GM12878 (cell line): ENCODE measurements around the gene S1PR1. TPM values are rescaled to one million over a fixed set of nuclear protein-coding genes. Genes with fewer than 3 reads are reported as not detected.
"Not testable (repeated sequence)": the region's sequence is repeated elsewhere in the genome, so short reads cannot be mapped to it uniquely, and the experiment has no call there.

ENCODE experiments used
- ATAC-seq: fragments of 200-7000 bp; cut with Tn5 transposase; 3 replicates; pipeline ENCODE4 v1.9.1; 2020; ENCODE audit warnings: mild to moderate bottlenecking, moderate library complexity
- BruUV-seq: library from RNA; stranded (reverse); fragments of 400-500 nt; replicated peaks from 2 replicates; lab custom pipeline; 2021; lab: Mats Ljungman, UMichigan
- CTCF ChIA-PET: fragments of 300-600 bp; sonication (Branson Sonifier 250); formaldehyde crosslinking; extraction: SDS; loops from one replicate; lab custom pipeline; 2021; ENCODE audit warnings: inconsistent platforms; lab: Yijun Ruan, JAX
- POLR2A ChIA-PET: fragments of 350-600 bp; formaldehyde crosslinking; extraction: SDS; loops from one replicate; lab custom pipeline; 2021; ENCODE audit warnings: inconsistent platforms; lab: Charles Lee
- RAD21 ChIA-PET: fragments of 300-600 bp; sonication (Branson Sonifier 250); formaldehyde crosslinking; loops from one replicate; lab custom pipeline; 2023; ENCODE audit warnings: antibody characterized with exemption; ENCODE audit not compliant: unreplicated experiment; lab: Charles Lee
- SMC1A ChIA-PET: fragments of 300-600 bp; sonication (Branson Sonifier 250); formaldehyde crosslinking; loops from one replicate; lab custom pipeline; 2023; ENCODE audit not compliant: unreplicated experiment, uncharacterized antibody; lab: Charles Lee
- DNase-seq: peaks from one replicate; pipeline ENCODE4 v3.0.0-alpha.2; 2011; ENCODE audit warnings: low read depth, low spot score
- FAIRE-seq: peaks from 3 replicates; lab custom pipeline; 2011; peaks lifted over from hg19 to GRCh38; lab: Jason Lieb, UNC
- H2AFZ ChIP-seq: 2 replicates; pipeline ENCODE4 v1.6.0; 2011; ENCODE audit warnings: low read depth, low read length, control low read depth; ENCODE audit not compliant: control insufficient read depth
- H3K27ac ChIP-seq: 2 replicates; pipeline ENCODE4 v1.5.1; 2011; ENCODE audit warnings: control low read depth; ENCODE audit not compliant: control insufficient read depth, insufficient read depth
- H3K27me3 ChIP-seq, 2 experiments: replicated peaks in 1 of 2; 2 replicates each; pipeline versions ENCODE4 v1.6.0 to v1.6.1; 2011; ENCODE audit warnings: low read length in 1 of 2; ENCODE audit not compliant: control insufficient read depth in 2 of 2, insufficient read depth in 2 of 2
- H3K36me3 ChIP-seq, 2 experiments: 2 replicates each; pipeline ENCODE4 v1.5.1; 2011; ENCODE audit warnings: low read length in 1 of 2; ENCODE audit not compliant: control insufficient read depth in 2 of 2, insufficient read depth in 2 of 2
- H3K4me1 ChIP-seq: 2 replicates; pipeline ENCODE4 v1.6.1; 2011; ENCODE audit warnings: mild to moderate bottlenecking, low read length, moderate library complexity, mixed read lengths; ENCODE audit not compliant: control insufficient read depth, insufficient read depth
- H3K4me2 ChIP-seq: 2 replicates; pipeline ENCODE4 v1.6.0; 2011; ENCODE audit warnings: control low read depth; ENCODE audit not compliant: control insufficient read depth, insufficient read depth
- H3K4me3 ChIP-seq: fragments of 200-600 bp; sonication (generic); 2 replicates; pipeline ENCODE4 v1.5.1; 2016
- H3K79me2 ChIP-seq: 2 replicates; pipeline ENCODE4 v1.6.0; 2011; ENCODE audit warnings: low read length; ENCODE audit not compliant: control insufficient read depth, insufficient read depth
- H3K9ac ChIP-seq: 2 replicates; pipeline ENCODE4 v1.8.0; 2011; ENCODE audit warnings: low read length, control low read depth, mixed read lengths; ENCODE audit not compliant: control insufficient read depth, insufficient read depth
- H3K9me3 ChIP-seq: replicated peaks from 3 replicates; pipeline ENCODE4 v1.5.1; 2011; ENCODE audit warnings: mild to moderate bottlenecking, low read length; ENCODE audit not compliant: control insufficient read depth, insufficient read depth
- H4K20me1 ChIP-seq: 2 replicates; pipeline ENCODE4 v1.6.0; 2011; ENCODE audit not compliant: control insufficient read depth, insufficient read depth
- ETV6 ChIP-seq, 2 experiments: fragments of 450-650 bp in 1 of 2; IDR thresholded peaks in 1 of 2; conservative IDR thresholded peaks in 1 of 2; 2 replicates each; pipeline ENCODE4 v1.6.1; 2014; ENCODE audit warnings: antibody characterized with exemption in 1 of 2, borderline replicate concordance in 1 of 2, low read depth in 1 of 2, mild to moderate bottlenecking in 1 of 2, moderate library complexity in 1 of 2
- WGBS: methylation state at CpG from one replicate; pipeline ENCODE4 v1.1.6; 2016; ENCODE audit warnings: low lambda C conversion rate; ENCODE audit not compliant: insufficient replicate concordance, insufficient coverage; ENCODE audit errors: missing lambda C conversion rate; 5-methylcytosine and 5-hydroxymethylcytosine counted together
- in situ Hi-C: fragments of 300-500 bp; cut with MboI; formaldehyde crosslinking; loops from 9 replicates; pipeline ENCODE4 v1.14.3; 2018; ENCODE audit warnings: mixed read lengths
- intact Hi-C: fragments of 100-400 bp; cut with micrococcal nuclease; formaldehyde crosslinking; loops from one replicate; pipeline ENCODE4 v1.14.2; 2022; ENCODE audit not compliant: unreplicated experiment
- polyA plus RNA-seq, 11 experiments: library from polyadenylated mRNA; depleted of rRNA in 4 of 11; unstranded in 6 of 11; stranded (reverse) in 5 of 11; fragments of >200 nt; fragmentation: Nextera tagmentation in 4 of 11; fragmentation: Illumina TruSeq in 1 of 11; extraction: Ambion mirVana in 4 of 11; extraction: Trizol in 1 of 11; gene quantifications; 1 replicate in 1 of 11; 2 replicates in 10 of 11; pipeline versions ENCODE4 v1.2.1 to v1.2.3, GENCODE V29; 2011 to 2016; ENCODE audit warnings: inconsistent platforms in 2 of 11, missing spikeins in 2 of 11, low read depth in 1 of 11
- total RNA-seq, 4 experiments: library from RNA; depleted of rRNA in 3 of 4; stranded (reverse); fragments of >200 nt in 3 of 4; fragmentation: Illumina TruSeq in 1 of 4; extraction: Trizol in 1 of 4; gene quantifications; 2 replicates each; pipeline versions ENCODE4 v1.2.1 to v1.2.3, GENCODE V29; 2013 to 2021

S1PR1 gene
- total and polyA plus RNA-seq, 10 of the 15 experiments (the other 5 are each of a cell fraction or from before 2014, with no cell fraction given) = 3.8 to 59.4 (median 30.7) TPM

- no peak for ATAC-seq
- H3K27me3 ChIP-seq = no peaks in the 10 kb centered on the region
- no TSS peak for BruUV-seq
- in situ Hi-C loops (no loop called here), intact Hi-C loops (no loop called here)
- H2AFZ ChIP-seq = no peak overlapping the region
- no peak overlapping the region for H3K27ac ChIP-seq
- no peak for DNase-seq
- TF ChIP-seq ETV6 (conservative IDR thresholded peaks at IDR 0.05 in 1 of 2, IDR thresholded peaks at IDR 0.05 in 1 of 2; ENCODE audit: borderline replicate concordance in 1 of 2, low read depth in 1 of 2) = no peak
- POLR2A ChIA-PET = no interaction called here
- no peak overlapping the region for H3K4me2 ChIP-seq
- no peak overlapping the region for H3K4me3 ChIP-seq
- no peaks in the 10 kb centered on the region for H3K79me2 ChIP-seq
- WGBS = 98% methylated on average over 6 of the region's 6 CpGs
- RAD21 ChIA-PET = no interaction called here
- no peaks in the 10 kb centered on the region for H4K20me1 ChIP-seq
- no peaks in the 10 kb centered on the region for H3K9me3 ChIP-seq
- H3K36me3 ChIP-seq = no peaks in the 10 kb centered on the region
- no peak for FAIRE-seq
- no peak overlapping the region for H3K9ac ChIP-seq
- SMC1A ChIA-PET = interaction anchor here (0.8 to 1.0 kb wide), 2 partner anchors 12 to 98 kb away, joined by 3 to 4 read pairs; no protein-coding TSS in a partner anchor
- CTCF ChIA-PET = interaction anchor here (0.6 to 2.8 kb wide), 2 partner anchors 10 to 123 kb away, joined by 3 to 12 read pairs; no protein-coding TSS in a partner anchor
- H3K4me1 ChIP-seq = no peaks in the 10 kb centered on the region
These were observed 8.2 kb upstream of the S1PR1 start for GRCh38 chr1:101228424-101229134.

- not testable (repeated sequence) for FAIRE-seq
- SMC1A ChIA-PET = interaction anchor here (0.8 to 2.4 kb wide), 2 partner anchors 12 to 48 kb away, joined by 5 to 8 read pairs; no protein-coding TSS in a partner anchor
These were observed 4.6 kb upstream of the S1PR1 start for GRCh38 chr1:101232182-101232581.

More at GRCh38 chr1:101232182-101232581, 4.6 kb upstream of the S1PR1 start:
- H3K9ac ChIP-seq, H3K4me2 ChIP-seq, intact Hi-C loops, H3K36me3 ChIP-seq, RAD21 ChIA-PET, ATAC-seq, H3K4me1 ChIP-seq, in situ Hi-C loops, DNase-seq, H3K27me3 ChIP-seq, H3K27ac ChIP-seq, BruUV-seq, H2AFZ ChIP-seq, H3K9me3 ChIP-seq, H3K4me3 ChIP-seq, H4K20me1 ChIP-seq: not testable (repeated sequence)
- POLR2A ChIA-PET = interaction anchor here (0.7 kb wide), 1 partner anchor 951 kb away, joined by 5 read pairs; no protein-coding TSS in a partner anchor
- CTCF ChIA-PET = interaction anchor here (0.8 kb wide), 1 partner anchor 117 kb away, joined by 3 read pairs; no protein-coding TSS in a partner anchor
- H3K79me2 ChIP-seq = peaks cover 12% of the 10 kb centered on the region
